Progenitor cell of endocrine pancreas (in vitro differentiated cells): ENCODE measurements around the gene MIER2. TPM values are rescaled to one million over a fixed set of nuclear protein-coding genes. Genes with fewer than 3 reads are reported as not detected.
A peak's percentile ranks its signal among the peaks of the same experiment; 100 is the strongest.

Experiments
- DNase-seq: peaks from one replicate; pipeline ENCODE4 v3.0.0; 2021; ENCODE audit warnings: low spot score; ENCODE audit not compliant: unreplicated experiment
- H3K27ac Mint-ChIP-seq: 2 replicates; pipeline ENCODE4 v1.8.0; 2021; ENCODE audit warnings: mild to moderate bottlenecking, moderate library complexity, mixed read lengths
- H3K27me3 Mint-ChIP-seq: 2 replicates; pipeline ENCODE4 v1.8.0; 2021; ENCODE audit warnings: mixed read lengths
- H3K36me3 Mint-ChIP-seq: 2 replicates; pipeline ENCODE4 v1.8.0; 2022; ENCODE audit warnings: mixed read lengths; ENCODE audit not compliant: insufficient read depth
- H3K4me1 Mint-ChIP-seq: 2 replicates; pipeline ENCODE4 v1.8.0; 2021; ENCODE audit warnings: low read depth, mixed read lengths
- H3K4me3 Mint-ChIP-seq: 2 replicates; pipeline ENCODE4 v1.8.0; 2021; ENCODE audit warnings: low read depth, mild to moderate bottlenecking, moderate library complexity, mixed read lengths
- H3K9me3 Mint-ChIP-seq: 2 replicates; pipeline ENCODE4 v1.8.0; 2021; ENCODE audit warnings: low read depth, mixed read lengths
- total RNA-seq: library from RNA; stranded (reverse); gene quantifications from 2 replicates; pipeline ENCODE4 v1.2.1, GENCODE V29; 2021
- TF ChIP-seq, protein P1 (sequence below): fragments of 200-600 bp; sonication (generic); IDR thresholded peaks from one replicate; pipeline ENCODE4 v1.5.0; 2021; ENCODE audit warnings: antibody characterized with exemption, mild to moderate bottlenecking; ENCODE audit not compliant: unreplicated experiment

The MIER2 gene
- total RNA-seq, 1 donor from 2014 or later, result 46.7 TPM

- H3K4me3 Mint-ChIP-seq, result no peak overlapping the region
- peaks cover 46% of the 10 kb centered on the region for H3K27me3 Mint-ChIP-seq
- DNase-seq, result peak; percentile 5
- no peaks in the 10 kb centered on the region for H3K36me3 Mint-ChIP-seq
- H3K4me1 Mint-ChIP-seq, result no peaks in the 10 kb centered on the region
- H3K9me3 Mint-ChIP-seq, result no peaks in the 10 kb centered on the region
- no peak overlapping the region for H3K27ac Mint-ChIP-seq
- TF ChIP-seq, protein P1, sequence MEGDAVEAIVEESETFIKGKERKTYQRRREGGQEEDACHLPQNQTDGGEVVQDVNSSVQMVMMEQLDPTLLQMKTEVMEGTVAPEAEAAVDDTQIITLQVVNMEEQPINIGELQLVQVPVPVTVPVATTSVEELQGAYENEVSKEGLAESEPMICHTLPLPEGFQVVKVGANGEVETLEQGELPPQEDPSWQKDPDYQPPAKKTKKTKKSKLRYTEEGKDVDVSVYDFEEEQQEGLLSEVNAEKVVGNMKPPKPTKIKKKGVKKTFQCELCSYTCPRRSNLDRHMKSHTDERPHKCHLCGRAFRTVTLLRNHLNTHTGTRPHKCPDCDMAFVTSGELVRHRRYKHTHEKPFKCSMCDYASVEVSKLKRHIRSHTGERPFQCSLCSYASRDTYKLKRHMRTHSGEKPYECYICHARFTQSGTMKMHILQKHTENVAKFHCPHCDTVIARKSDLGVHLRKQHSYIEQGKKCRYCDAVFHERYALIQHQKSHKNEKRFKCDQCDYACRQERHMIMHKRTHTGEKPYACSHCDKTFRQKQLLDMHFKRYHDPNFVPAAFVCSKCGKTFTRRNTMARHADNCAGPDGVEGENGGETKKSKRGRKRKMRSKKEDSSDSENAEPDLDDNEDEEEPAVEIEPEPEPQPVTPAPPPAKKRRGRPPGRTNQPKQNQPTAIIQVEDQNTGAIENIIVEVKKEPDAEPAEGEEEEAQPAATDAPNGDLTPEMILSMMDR, result no peak
Measured at GRCh38 chr19:370641-371330, 26.2 kb upstream of the MIER2 start.

DNA sequence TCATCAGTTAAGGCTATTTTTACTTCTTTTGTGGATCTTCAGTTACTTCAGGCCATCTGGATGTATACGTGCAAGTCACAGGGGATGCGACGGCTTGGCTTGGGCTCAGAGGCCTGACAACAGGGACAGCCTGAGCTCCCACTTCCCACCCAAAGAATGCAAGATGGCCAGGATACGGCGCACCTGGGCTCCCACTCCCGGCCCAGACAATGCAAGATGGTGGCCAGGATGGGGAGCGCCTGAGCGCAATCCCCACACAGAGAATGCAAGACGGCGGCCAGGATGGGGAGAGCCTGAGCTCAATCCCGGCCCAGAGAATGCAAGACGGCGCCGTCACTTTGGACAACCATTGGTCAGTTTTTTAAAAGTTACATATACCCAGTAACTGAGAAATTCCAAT lies 25.3 kb upstream of the MIER2 start:
- DNase-seq, result no peak
- TF ChIP-seq, protein P1, result no peak
- H3K27me3 Mint-ChIP-seq, result peaks cover 52% of the 10 kb centered on the region
- no peaks in the 10 kb centered on the region for H3K36me3 Mint-ChIP-seq
- H3K9me3 Mint-ChIP-seq, result no peaks in the 10 kb centered on the region
- no peak overlapping the region for H3K27ac Mint-ChIP-seq
- H3K4me1 Mint-ChIP-seq, result no peaks in the 10 kb centered on the region
- H3K4me3 Mint-ChIP-seq, result no peak overlapping the region

- H3K36me3 Mint-ChIP-seq, result no peaks in the 10 kb centered on the region
- DNase-seq, result no peak
- H3K4me3 Mint-ChIP-seq, result no peak overlapping the region
- no peaks in the 10 kb centered on the region for H3K9me3 Mint-ChIP-seq
- no peaks in the 10 kb centered on the region for H3K4me1 Mint-ChIP-seq
- TF ChIP-seq, protein P1, result no peak
- no peak overlapping the region for H3K27ac Mint-ChIP-seq
- peaks cover 54% of the 10 kb centered on the region for H3K27me3 Mint-ChIP-seq
Measured at GRCh38 chr19:369256-369655, 24.7 kb upstream of the MIER2 start.

DNA sequence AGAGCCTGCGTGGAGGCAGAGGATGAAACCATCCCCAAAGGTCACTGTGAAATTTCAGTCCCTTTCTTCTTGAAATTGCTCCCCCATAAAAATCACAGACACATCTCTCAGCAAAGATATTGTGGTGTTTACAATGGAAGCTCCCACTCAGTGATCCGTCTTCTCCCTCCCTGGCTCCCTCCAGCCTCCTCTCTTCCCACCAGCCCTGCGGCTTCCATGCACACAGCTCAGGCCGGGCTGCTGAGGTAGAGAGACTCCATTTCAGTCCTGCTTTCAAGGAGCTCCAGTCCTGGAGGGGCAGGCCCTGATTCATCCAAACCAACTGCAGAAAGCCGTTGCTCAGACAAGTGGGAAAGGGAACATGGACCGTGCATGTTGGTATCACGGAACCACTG lies 24.0 kb upstream of the MIER2 start:
- Mint-ChIP-seq H3K9me3 (no peaks in the 10 kb centered on the region), H3K4me3 (no peak overlapping the region), H3K4me1 (no peaks in the 10 kb centered on the region), H3K27me3 (peaks cover 52% of the 10 kb centered on the region), H3K27ac (no peak overlapping the region), H3K36me3 (no peaks in the 10 kb centered on the region)
- TF ChIP-seq, protein P1, result no peak
- no peak for DNase-seq

DNA sequence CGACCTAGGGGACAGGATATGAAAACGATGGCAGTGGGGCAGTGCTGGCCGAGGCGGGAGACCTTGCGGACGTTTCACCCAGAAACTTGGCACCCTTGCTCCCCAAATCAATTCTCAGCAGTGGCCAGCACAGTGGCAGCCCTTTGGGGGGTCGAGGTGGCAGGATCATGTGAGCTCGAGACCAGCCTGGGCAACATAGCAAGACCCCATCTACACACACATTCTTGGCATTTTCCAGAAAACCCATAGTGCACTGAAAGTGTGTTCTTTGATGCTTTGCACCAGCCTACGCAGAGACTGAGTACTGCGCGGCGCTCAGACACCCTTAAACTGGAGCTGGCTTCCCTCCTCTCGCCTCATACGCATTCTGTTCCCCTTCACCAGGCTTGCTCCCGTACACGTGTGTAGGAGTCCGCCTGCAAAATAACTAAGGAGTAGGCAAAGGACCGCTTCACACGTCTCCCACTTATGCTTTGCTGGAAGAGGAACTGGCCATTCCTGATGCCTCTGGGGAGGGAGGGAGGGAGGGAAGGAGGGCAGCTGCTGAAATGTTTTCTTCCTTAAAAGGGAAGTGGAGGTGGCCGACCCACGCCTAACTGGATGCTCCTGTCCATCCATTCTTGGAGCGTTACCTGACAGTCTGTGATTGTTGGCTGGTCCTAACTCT lies 23.5 kb upstream of the MIER2 start:
- Mint-ChIP-seq H3K4me3 (no peak overlapping the region), H3K27ac (no peak overlapping the region), H3K27me3 (peaks cover 51% of the 10 kb centered on the region), H3K36me3 (no peaks in the 10 kb centered on the region), H3K4me1 (no peaks in the 10 kb centered on the region), H3K9me3 (no peaks in the 10 kb centered on the region)
- TF ChIP-seq, protein P1, result no peak
- no peak for DNase-seq
